Renal pelvis (tissue), 4 donors: Measurements from ENCODE around the gene LGMN. TPM values are rescaled to one million over a fixed set of nuclear protein-coding genes. Genes with fewer than 3 reads are reported as not detected.

Source experiments
- DNase-seq: peaks from one replicate; pipeline ENCODE4 v3.0.0-alpha.2; 2013
- polyA plus RNA-seq, 3 donors: library from polyadenylated mRNA; unstranded; fragments of 120-200 nt; gene quantifications; one replicate each; pipeline ENCODE4 v1.2.1, GENCODE V29; 2013; ENCODE audit not compliant: insufficient read length in 3 of 3

LGMN gene
- polyA plus RNA-seq, 3 donors = 130 to 138 (median 137) TPM

GRCh38 chr14:92655419-92656201, 92.8 kb downstream of the LGMN start:
- DNase-seq = no peak

GRCh38 chr14:92654239-92654901, 94.1 kb downstream of the LGMN start:
- no peak for DNase-seq

Other genes with a start within 250 kb of the LGMN start
- 1 to 10 TPM; 6.9 to 8.3 (median 7.8) TPM for gene RIN3, start 234.8 kb downstream of the LGMN start, polyA plus RNA-seq
- 10 to 100 TPM; 35.2 to 40.6 (median 39.4) TPM for gene GOLGA5, start 45.7 kb upstream of the LGMN start, polyA plus RNA-seq
- under 1 TPM; 0.14 to 0.33 (median 0.19) TPM for gene CHGA, start 174.5 kb upstream of the LGMN start, polyA plus RNA-seq